Nephron progenitor cell (in vitro differentiated cells): Measurements from ENCODE around the gene DLK1.

Experiments used
- DNase-seq: peaks from one replicate; pipeline ENCODE4 v3.0.0; 2021
- H3K27ac Mint-ChIP-seq: 2 replicates; pipeline ENCODE4 v1.8.0; 2021; ENCODE audit warnings: mild to moderate bottlenecking, moderate library complexity, mixed read lengths
- H3K27me3 Mint-ChIP-seq: 2 replicates; pipeline ENCODE4 v1.8.0; 2021; ENCODE audit warnings: mild to moderate bottlenecking, low read depth, mixed read lengths; ENCODE audit not compliant: poor library complexity
- H3K36me3 Mint-ChIP-seq: 2 replicates; pipeline ENCODE4 v1.8.0; 2021; ENCODE audit warnings: low read depth, mixed read lengths
- H3K4me1 Mint-ChIP-seq: 2 replicates; pipeline ENCODE4 v1.8.0; 2021; ENCODE audit warnings: mixed read lengths
- H3K4me3 Mint-ChIP-seq: 2 replicates; pipeline ENCODE4 v1.8.0; 2021; ENCODE audit warnings: mild to moderate bottlenecking, moderate library complexity, mixed read lengths
- H3K9me3 Mint-ChIP-seq: 2 replicates; pipeline ENCODE4 v1.8.0; 2021; ENCODE audit warnings: mild to moderate bottlenecking, moderate library complexity, mixed read lengths
- TF ChIP-seq, protein P1 (sequence below): fragments of 200-600 bp; sonication (generic); IDR thresholded peaks from 2 replicates; pipeline ENCODE4 v1.5.0; 2021; ENCODE audit warnings: antibody characterized with exemption

The DLK1 gene

GRCh38 chr14:100750762-100751699 lies 24.3 kb downstream of the DLK1 start:
- no peaks in the 10 kb centered on the region for H3K9me3 Mint-ChIP-seq
- no peak for DNase-seq
- TF ChIP-seq, protein P1, sequence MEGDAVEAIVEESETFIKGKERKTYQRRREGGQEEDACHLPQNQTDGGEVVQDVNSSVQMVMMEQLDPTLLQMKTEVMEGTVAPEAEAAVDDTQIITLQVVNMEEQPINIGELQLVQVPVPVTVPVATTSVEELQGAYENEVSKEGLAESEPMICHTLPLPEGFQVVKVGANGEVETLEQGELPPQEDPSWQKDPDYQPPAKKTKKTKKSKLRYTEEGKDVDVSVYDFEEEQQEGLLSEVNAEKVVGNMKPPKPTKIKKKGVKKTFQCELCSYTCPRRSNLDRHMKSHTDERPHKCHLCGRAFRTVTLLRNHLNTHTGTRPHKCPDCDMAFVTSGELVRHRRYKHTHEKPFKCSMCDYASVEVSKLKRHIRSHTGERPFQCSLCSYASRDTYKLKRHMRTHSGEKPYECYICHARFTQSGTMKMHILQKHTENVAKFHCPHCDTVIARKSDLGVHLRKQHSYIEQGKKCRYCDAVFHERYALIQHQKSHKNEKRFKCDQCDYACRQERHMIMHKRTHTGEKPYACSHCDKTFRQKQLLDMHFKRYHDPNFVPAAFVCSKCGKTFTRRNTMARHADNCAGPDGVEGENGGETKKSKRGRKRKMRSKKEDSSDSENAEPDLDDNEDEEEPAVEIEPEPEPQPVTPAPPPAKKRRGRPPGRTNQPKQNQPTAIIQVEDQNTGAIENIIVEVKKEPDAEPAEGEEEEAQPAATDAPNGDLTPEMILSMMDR, result no peak
- H3K4me3 Mint-ChIP-seq, result no peak overlapping the region
- H3K27me3 Mint-ChIP-seq, result peaks cover 21% of the 10 kb centered on the region
- peaks cover 11% of the 10 kb centered on the region for H3K4me1 Mint-ChIP-seq
- no peak overlapping the region for H3K27ac Mint-ChIP-seq
- H3K36me3 Mint-ChIP-seq, result no peaks in the 10 kb centered on the region

DNA sequence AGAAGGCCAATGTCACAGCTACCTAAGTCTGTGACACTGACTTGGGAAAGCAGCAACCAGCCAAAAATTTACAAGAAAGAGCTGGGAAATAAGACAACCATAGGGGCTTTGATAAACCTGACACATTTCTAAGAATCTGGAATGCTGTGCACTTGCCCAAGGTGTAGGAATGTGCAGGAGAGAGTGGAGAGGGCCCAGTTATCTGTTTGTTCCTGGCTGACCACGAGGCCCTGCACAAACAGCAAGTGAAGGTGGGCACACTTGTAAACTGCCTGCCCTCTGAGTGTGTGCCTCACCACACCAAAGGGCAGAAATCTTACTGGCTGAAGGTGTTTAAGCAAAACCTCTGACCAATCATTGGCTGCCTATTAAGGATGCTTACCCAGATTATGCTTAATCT lies 27.3 kb downstream of the DLK1 start:
- H3K9me3 Mint-ChIP-seq, result no peaks in the 10 kb centered on the region
- TF ChIP-seq, protein P1, result no peak
- no peak overlapping the region for H3K4me3 Mint-ChIP-seq
- H3K4me1 Mint-ChIP-seq, result peaks cover 11% of the 10 kb centered on the region
- H3K36me3 Mint-ChIP-seq, result no peaks in the 10 kb centered on the region
- DNase-seq, result no peak
- H3K27ac Mint-ChIP-seq, result no peak overlapping the region
- H3K27me3 Mint-ChIP-seq, result peaks cover 16% of the 10 kb centered on the region

GRCh38 chr14:100755649-100756048 lies 29.0 kb downstream of the DLK1 start:
- no peak for DNase-seq
- TF ChIP-seq, protein P1, result no peak
- H3K4me1 Mint-ChIP-seq, result peaks cover 10% of the 10 kb centered on the region
- H3K27me3 Mint-ChIP-seq, result peaks cover 16% of the 10 kb centered on the region
- H3K27ac Mint-ChIP-seq, result no peak overlapping the region
- no peak overlapping the region for H3K4me3 Mint-ChIP-seq
- no peaks in the 10 kb centered on the region for H3K36me3 Mint-ChIP-seq
- no peaks in the 10 kb centered on the region for H3K9me3 Mint-ChIP-seq

DNA sequence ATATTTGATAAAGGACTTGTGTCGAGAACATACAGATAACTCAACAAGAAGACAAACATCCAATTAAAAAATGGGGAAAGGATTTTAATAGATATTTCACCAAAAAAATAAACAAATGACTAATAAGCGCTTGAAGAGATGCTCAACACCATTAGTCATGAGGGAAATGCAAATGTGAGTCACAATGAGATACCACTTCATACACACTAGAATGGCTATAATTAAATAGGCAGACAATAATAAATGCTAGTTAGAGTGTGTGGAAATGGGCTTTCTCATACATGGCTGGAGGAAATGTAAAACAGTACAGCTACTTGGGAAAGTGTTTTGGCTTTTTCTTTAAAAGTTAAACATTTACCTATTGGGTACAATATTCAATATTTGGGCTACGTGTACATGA lies 34.8 kb downstream of the DLK1 start:
- no peak for DNase-seq
- H3K4me1 Mint-ChIP-seq, result peaks cover 9% of the 10 kb centered on the region
- peaks cover 10% of the 10 kb centered on the region for H3K9me3 Mint-ChIP-seq

GRCh38 chr14:100762089-100762515 lies 35.4 kb downstream of the DLK1 start:
- H3K4me3 Mint-ChIP-seq, result no peak overlapping the region
- no peaks in the 10 kb centered on the region for H3K36me3 Mint-ChIP-seq
- peaks cover 10% of the 10 kb centered on the region for H3K27me3 Mint-ChIP-seq
- H3K27ac Mint-ChIP-seq, result no peak overlapping the region
- H3K4me1 Mint-ChIP-seq, result peaks cover 9% of the 10 kb centered on the region
- TF ChIP-seq, protein P1, result no peak
- DNase-seq, result no peak
- peaks cover 10% of the 10 kb centered on the region for H3K9me3 Mint-ChIP-seq

More for the DNA sequence above, 34.8 kb downstream of the DLK1 start:
- Mint-ChIP-seq H3K36me3 (no peaks in the 10 kb centered on the region), H3K27ac (no peak overlapping the region), H3K4me3 (no peak overlapping the region), H3K27me3 (peaks cover 10% of the 10 kb centered on the region)
- TF ChIP-seq, protein P1, result no peak
